ENCODE measurements around the gene LCA5L.

- TF ChIP-seq EZH2 (IDR thresholded peaks at IDR 0.05) (no peak), FOXP2 (optimal IDR thresholded peaks at IDR 0.05; ENCODE audit: control extremely low read depth, extremely low read length, insufficient read depth) (no peak)
Observed at GRCh38 chr21:39388038-39388810, 57.4 kb downstream of the LCA5L start.
